ENCODE measurements around the gene SCT.

Gene SCT

DNA sequence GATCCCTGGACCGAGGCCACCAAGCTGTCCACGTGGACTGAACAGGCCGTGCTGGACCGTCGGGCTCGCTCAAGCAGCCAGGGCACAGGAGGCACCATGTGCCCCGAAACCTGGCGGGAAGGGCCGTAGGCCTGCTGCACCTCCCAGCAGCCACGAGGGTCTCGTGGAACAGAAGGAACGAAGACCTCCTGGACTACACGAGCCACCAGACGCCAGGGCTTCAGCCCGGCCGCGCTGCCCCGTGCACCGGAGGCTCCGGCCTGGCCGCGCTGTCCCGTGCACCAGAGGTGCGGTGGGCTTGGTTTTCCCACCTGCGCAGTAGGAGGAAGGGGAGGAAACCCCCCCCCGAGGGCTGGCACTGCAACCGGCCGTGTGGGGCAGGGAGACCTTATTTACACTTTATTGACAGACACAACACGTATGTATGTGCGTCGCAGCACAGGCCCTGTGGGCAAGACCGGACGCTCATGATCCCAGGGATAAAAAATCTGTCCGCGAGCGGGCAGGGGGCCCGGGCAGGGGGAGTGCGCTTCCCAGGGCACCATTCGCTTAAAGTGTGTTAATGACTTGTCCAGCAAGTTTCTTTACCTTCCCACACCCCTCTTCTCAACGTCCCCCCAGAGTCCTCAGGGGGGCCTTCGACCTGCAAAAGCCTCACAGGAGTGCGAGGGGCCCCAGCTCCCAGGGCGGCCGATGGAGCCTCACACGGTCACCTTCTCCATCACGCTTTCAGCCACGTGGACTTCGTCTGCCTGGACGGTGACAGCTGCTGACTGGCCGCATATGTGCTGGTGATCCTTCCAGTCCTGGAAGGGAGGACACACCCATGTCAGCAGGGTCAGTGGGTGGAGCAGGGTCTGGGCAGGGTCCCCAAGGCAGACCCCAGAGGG is 17.1 kb upstream of the SCT start:
- no peak for DNase-seq

- DNase-seq: no peak
Observed at GRCh38 chr11:643366-643765, 16.4 kb upstream of the SCT start.

GRCh38 chr11:641806-642370 is 14.9 kb upstream of the SCT start:
- no peak for DNase-seq

GRCh38 chr11:640021-640706 is 13.2 kb upstream of the SCT start:
- no peak for DNase-seq

- DNase-seq: no peak
Observed at GRCh38 chr11:639332-639955, 12.5 kb upstream of the SCT start.

DNA sequence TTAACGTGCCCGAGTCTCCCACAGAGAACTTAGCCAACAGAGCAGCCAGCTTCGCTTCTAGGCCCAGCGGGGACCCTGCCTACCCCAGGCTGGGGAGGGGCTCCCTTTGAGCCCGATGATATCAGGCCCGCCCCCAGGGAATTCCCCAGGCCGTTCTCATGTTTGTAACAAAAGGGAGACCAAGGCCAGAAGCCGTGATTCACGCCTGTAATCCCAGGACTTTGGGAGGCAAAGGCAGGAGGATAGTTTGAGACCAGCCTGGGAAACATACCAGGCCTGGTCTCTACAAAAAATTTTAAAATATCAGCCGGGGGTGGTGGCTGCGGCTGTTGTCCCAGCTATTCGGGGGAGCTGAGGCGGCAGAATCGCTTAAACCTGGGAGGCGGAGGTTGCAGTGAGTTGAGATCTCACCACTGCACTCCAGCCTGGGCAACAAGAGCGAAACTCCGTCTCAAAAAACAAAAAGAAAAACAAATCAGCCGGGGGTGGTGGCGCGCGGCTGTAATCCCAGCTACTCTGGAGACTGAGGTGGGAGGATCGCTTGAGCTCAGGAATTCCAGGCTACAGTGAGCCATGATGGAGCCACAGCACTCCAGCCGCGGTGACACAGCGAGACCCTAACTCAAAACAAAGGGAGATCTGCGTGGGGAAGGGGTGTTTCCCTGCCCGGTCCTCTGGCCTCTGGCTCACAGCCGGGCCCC is 11.8 kb upstream of the SCT start:
- no peak for DNase-seq

GRCh38 chr11:637593-638521 is 10.9 kb upstream of the SCT start:
- DNase-seq: no peak

DNA sequence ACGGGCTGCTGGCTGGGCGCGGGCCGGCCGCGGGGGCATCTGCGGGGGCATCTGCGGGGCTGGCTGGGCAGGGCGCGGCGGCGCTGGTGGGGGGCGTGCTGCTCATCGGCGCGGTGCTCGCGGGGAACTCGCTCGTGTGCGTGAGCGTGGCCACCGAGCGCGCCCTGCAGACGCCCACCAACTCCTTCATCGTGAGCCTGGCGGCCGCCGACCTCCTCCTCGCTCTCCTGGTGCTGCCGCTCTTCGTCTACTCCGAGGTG is 10.3 kb upstream of the SCT start:
- no peak for DNase-seq

- no peak for DNase-seq
Observed at GRCh38 chr11:636511-637332, 9.7 kb upstream of the SCT start, which contains the start of gene DRD4. Gene DRD4 (plus strand): TSS chr11:637269. CDS start chr11:637305, 36 bp downstream.

DNA sequence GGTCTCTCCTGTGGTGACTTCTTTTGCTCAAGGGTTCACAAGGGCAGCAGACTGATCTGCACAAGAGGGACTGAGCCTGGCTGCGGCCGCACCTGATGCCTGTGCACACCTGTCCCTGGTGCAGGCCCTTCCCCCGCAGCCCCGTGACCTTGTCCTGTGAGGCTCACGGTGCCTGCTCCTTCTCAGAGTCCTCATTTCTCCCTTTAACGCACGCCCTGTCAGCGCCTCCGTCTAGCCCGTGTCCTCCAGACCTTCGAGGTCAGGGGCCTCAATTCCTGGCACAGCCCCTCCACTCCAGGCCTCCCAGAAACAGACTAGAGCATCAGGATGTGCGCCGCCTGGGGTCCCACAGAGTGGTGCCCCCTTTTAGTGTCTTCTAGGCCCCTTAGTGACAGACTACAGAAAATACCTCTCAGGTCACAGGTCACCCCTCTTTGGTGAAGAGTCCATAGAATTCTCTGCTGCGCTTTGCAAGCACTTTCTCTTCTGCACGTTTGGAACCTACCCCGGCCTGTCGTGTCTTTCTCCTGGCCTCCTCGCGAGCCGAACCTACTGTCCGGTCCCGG is 9.0 kb upstream of the SCT start:
- DNase-seq: no peak

DNA sequence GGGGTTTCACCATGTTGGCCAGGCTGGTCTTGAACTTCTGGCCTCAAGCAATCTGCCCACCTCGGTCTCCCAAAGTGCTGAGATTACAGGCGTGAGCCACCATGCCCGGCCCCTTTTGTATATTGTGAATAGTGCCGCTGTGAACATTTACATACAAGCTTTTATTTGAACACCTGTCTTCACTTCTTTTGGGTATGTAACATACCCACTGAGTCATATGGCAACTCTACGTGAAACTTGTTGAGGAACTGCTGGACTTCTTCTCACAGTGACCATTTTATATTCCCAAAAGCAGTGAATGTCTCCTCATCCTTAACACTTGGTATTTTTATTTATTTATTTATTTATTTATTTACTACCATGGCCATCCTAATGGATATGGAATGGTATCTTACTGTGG is 3.9 kb upstream of the SCT start:
- DNase-seq: no peak

- DNase-seq: no peak
Observed at GRCh38 chr11:629237-629583, 2.2 kb upstream of the SCT start.

- DNase-seq: no peak
Observed at GRCh38 chr11:628056-628455, 1.1 kb upstream of the SCT start.

DNA sequence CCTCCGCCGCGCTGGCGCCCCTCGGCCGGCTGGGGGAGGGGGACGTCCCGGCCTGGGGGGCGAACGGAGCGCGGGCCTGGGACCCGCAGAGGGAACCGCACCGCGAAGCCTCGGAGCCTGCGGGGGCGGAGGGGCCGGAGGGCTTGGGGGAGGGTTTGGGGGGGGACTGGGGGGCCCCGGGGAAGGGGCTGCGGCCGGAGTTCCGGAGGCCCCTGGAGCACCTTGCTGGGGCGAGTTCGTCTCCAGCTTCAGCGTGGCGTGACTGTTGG is 261 bp upstream of the SCT start:
- DNase-seq: no peak

DNA sequence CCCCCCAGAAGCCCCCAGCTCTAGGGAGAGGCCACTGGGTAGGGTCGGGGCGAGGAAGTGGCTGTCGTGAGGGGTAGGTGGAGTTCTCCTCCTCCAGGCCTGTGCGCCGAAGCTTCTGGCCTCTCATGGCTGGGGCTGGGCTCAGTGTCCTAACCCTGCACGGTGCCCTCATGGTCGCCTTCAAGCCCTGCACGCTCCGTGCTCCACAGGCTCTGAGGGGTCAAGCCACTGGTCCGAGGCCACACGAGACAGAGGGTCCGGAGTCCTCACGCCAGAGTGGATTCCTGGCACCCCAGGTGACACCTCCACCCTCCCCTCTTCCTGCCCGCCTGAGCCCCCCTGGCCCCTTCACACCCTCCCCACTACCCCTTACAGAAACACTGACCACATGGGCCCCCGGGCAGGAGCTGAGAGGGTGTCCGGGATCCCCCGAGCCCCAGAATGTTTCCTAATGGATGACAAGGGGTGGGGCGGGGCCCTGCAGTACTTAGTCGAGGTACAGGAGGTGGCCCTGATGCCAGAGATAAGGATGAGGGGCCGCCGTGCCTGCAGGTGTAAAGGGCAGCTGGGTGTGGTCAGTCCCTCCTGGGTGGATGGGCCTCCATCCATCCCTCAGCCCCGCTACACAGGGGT is 1.2 kb downstream of the SCT start:
- no peak for DNase-seq

DNA sequence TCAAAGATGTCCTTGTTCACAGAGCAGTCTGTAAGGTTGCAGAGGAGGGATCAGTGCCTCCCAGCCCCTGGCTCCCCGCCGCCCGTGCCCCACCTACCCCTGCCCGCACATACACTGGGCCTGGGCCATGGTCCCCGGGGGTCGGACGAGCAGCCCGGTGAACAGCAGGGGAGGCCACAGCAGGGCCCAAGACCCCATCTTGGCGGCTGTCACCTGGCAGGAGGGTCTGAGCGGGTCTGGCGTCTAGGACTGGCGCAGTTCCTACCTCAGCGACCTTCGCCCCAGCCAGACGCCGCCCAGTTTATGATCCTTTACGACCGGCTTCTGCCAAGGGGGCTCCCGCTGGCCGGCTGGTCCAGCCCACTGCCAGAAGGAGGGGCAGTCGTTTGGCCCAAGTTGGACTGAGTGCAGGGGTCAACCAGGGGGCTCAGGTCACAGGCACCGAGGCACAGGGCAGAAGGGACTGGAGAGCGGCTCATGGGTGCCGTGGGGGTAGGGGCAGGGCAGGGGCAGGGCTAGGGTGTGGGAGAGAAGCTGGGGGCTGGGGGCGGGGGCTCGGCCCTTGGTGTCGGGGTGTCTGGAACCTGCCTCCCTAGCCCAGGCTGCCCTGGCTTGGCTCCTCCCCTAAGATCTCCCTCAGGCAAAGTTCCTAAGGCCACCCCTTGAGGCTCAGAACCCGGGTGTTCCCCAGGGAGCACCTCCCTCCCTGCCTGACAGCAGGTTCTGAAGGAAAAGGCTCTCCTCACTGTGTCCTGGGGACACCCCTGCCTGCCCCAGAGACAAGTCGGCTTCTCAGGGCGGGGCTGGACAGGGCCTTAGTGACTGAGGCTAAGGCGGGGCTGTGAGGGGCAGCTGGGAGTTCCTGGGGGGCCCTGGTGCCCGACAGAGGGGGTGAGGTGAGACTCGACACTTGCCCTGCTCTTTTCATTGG is 2.0 kb downstream of the SCT start, which contains the start of gene CDHR5:
TSS of gene CDHR5 (minus strand) at position 251 of the 931 bp plus-strand sequence. CDS start at position 198, 53 bp downstream.
- DNase-seq: no peak

DNA sequence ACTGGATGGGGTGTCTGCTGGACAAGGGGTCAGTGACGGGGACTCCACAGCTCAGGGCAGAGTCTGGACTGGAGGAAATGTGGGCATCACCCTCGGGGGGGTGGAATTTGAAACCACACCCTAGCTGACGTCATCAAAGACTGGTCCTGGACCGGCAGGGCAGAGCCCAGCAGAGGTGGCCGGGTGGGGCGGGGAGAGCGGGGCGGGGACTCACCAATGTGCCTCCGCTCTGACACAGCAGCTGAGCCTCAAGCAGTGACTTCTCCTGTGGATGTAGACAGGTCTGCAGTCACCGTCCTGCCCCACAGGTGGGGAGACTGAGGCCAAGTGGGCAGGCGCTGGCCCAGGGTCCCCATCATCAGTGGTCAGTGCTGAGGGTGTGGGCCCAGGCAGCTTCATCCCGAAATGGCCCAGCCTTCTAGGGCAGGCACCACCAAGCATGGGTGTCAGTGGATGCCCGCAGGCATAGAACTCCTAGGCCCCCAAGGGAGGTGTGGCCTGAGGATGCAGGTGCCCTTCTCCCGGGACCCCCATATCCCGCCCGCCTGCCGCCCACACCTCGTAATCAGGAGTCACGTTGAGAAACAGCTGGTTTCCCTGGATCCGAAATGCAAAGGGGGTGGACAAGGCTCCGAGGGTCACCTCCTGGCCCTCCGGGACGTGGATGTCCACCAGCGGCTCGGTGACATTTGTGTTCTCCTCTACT is 2.8 kb downstream of the SCT start:
- no peak for DNase-seq

DNA sequence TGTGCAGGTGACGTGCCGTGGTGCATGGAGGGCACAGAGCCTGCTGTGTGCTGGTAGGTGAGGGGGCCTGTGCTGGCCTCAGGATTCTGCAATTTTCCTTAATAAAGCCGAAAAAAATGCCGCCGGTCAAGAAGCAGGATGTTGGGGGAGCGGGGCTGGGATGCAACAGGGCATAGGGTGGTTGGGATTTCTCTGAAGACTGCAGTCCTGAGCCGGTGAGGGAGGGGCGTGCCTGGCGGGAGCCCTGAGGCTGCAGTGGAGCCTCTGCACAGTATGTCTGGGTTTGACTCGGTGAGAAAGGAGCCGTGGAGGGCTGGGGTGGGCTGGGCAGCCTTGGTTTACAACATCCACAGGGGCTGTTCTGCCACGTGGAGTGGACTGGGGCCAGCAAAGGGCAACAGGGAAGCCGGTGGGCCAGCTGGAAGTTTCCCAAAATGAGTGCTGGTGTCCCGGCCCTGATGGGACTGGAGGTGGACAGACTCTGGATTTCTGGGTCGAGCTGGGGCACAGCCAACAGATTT is 3.6 kb downstream of the SCT start:
- no peak for DNase-seq

Data from NCI-H1092 treated with DMSO at 0.1 percent for 48 hours (cell line).